OCI-LY3 (cell line): ENCODE data around the gene TGDS.

ENCODE experiments used
- CTCF ChIP-seq: fragments of 200-600, 300-600 bp; sonication (generic); IDR thresholded peaks from 2 replicates; pipeline ENCODE4 v1.5.1; 2014; ENCODE audit warnings: antibody characterized with exemption, low read length, low read depth
- EZH2phosphoT487 ChIP-seq: fragments of 200-600 bp; shearing (Covaris generic); IDR thresholded peaks from 2 replicates; pipeline ENCODE4 v1.6.1; 2018; ENCODE audit warnings: antibody characterized with exemption, mixed run types, low read depth

- TF ChIP-seq CTCF (no peak), EZH2phosphoT487 (no peak)
Observed at GRCh38 chr13:94559222-94559795, 36.6 kb downstream of the TGDS start.
